Anterior cingulate cortex (tissue), 58 donors: ENCODE measurements around the gene ASH1L.
"Not testable (repeated sequence)": the region's sequence is repeated elsewhere in the genome, so short reads cannot be mapped to it uniquely, and the experiment has no call there.

Experiments
- DNase-seq, 58 donors: peaks; one replicate each; lab custom pipeline; 2025; lab: John Stamatoyannopoulos, UW

Gene ASH1L

DNA sequence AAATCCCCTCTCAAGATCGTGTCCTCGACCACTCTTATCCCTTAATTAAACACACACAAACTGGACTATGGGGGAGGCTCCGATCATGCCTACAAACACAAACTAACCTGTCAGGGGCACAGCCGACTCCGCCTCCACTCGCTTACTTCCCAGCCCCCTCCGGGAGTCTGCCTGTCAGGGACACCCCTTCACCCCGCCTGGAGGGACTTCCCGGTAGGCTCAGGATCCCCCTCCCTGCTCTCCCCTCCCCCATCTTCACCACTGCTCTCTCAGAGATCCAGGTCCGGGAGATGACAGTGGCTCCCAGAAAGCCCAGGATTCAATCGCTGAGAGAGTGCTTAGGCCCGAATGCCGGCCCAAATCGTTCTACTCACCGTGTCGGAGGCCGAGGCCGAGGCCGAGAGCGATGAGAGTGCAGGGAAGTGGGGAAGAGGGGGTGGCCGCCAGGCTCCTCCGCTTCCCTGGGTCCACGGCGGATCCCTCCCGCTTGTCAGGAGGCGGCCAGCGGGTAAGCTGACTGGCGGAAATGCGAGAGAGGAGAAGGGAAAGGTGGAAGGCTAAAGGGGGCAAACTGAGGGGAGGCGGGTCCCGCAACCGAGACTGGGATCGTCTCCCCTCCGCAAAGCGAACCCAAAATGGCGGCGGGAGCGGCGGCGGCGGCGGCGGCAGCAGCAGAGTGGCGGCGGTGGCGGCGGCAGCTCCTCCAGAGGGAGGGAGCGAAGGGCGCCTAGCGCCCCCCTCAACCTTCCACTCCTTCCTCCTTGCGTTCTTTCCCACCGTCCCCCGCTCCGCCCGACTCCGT is 623 bp downstream of the ASH1L start:
- DNase-seq: peak in 44 of 58 donors; percentile 1 to 78 (median 54)

DNA sequence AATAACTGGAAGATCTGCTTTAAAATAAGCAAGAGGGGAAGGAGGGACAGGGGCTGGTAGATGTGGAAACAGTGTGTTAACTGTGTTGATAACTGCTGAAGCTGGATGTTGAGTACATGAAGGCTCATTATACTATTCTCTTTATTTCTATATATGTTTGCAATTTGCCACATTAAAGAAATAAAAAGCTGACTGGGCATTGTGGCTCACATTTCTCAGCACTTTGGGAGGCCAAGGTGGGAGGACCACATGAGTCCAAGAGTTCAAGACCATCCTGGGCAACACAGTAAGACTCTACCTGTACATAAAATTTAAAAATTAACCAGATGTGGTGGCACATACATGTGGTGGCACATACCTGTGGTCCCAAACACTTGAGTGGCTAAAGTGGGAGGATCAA is 6.7 kb downstream of the ASH1L start:
- no peak for DNase-seq

DNA sequence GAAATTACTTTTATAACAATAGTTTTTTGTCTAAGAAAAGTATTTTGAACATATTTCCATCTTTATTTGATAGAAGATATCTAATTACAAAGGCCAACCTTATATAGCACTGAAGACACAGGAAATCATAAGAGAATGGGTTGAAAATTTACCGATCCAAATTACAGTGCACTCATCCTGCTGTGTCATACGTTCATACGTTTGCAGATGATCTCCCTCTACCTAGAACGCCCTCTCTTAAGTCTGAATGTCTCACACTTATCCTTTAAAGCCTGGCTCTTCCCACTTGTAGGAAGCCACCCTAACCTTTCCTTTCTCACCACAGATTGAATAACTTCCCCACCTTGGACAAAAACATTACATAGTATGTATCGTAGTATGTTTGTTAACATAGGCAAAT is 9.3 kb downstream of the ASH1L start:
- DNase-seq: no peak

DNA sequence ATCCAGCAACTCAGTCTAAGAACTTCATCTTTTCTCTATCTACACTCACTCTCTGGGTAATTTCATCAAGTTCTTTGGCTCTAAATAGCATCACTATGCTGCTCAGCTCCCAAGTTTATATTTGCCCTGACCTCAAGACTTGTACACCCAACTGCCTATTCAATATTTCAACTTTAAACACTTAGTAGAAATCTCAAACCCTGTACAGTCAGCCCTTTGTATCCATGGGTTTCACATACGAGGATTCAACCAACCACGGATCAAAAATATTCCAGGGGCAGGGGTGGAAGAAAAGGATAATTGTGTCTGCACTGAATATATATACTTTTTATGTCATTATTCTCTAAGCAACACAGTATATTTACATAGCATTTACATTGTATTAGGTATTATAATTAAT is 13.9 kb downstream of the ASH1L start:
- no peak for DNase-seq

DNA sequence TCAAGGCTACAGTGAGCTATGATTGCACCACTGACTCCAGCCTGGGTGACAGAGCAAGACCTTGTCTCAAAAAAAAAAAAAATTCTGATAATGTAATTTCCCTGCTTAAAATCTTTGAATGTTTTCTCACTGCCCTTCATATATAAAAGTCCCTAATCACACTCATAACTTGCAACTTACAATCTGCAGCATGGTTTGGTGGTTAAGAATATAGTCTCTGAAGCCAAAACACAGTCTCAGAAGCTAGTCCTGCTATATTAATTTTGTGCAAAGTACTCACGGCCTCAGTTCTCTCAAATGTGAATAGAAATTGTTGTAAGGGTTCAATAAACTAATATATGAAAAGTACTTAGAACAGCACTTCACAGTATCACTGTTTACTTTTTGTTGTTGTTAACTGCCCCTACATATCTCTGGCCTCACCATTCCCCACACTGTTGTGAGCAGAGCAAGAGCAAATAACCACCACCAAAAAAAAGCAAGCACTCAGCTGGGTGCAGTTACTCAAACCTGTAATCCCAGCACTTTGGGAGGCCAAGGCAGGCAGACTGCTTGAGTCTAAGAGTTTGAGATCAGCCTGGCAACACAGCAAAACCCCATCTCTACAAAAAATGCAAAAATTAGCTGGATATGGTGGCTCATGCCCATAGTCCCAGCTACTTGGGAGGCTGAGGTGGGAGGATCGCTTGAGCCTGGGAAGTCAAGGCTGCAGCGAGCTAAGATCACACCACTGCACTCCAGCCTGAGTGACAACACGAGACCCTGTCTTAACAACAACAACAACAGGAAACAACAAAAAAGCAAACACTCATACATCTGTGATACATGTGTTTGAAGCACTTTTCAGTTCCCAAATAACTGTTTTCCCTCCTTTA is 22.4 kb downstream of the ASH1L start:
- DNase-seq: no peak

DNA sequence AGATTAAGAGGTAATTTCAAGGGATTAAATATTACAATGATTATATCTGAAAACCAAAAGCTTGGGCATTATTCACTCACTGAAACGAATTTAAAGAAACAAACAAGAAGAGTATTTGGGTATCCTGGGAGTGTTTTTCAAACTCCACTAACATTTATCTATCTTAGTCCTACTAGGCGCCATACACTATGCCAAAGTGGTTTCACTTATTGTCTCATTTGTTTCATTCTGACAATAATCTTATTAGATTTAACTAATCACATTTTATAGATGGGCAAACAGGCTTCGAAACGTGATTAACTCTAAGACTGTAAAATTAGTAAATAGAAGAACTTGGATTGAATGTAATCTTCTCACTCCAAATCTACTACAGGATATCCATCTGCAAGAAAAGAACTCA is 25.4 kb downstream of the ASH1L start:
- no peak for DNase-seq

DNA sequence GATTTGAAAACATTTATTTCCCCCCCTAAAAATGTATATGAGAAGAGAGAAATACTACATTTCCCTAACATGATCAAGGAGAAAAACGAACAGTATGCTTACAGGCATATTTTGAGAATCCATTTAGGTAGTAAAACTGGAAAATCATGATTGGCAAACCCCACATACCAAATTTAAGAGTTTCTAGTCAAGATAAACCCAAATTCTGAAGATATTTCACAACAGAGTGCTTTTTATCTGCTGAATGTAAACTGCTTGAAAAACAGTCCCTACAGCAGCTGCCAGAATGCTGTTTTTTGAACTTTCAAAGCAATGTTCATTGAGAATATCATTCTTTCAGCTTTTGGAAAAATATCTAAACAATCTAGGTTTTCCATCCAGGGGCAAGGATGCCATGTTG is 31.0 kb downstream of the ASH1L start:
- no peak for DNase-seq

DNA sequence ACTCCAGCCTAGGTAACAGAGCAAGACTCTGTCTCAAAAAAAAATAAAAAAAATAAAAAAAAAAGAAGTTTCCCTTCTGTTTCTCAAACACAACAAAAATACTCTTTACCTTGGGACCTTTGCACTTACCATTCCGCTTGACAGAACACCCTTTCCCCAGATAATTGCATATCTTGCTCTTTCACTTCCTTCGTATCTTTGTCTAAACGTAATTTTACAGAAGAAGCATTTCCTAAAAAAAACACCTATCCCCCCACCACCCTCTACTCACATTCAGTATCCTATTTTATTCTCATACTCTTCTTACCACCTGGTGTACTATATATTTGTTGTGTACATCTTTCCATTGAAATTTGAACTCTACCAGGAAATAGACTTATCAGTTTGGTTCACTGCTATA is 32.7 kb downstream of the ASH1L start:
- DNase-seq: no peak

DNA sequence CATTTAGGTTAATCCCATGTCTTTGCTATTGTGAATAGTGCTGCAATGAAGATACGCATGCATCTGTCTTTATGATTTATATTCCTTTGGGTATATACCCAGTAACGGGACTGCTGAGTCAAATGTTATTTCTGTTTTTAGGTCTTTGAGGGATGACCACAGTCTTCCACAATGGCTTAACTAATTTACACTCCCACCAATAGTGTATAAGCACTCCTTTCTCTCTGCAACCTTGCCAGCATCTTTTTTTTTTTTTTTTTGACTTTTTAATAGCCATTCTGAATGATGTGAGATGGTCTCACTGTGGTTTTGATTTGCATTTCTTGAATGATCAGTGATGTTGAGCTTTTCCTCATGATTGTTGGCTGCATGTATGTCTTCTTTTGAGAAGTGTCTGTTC is 33.5 kb downstream of the ASH1L start:
- no peak for DNase-seq

DNA sequence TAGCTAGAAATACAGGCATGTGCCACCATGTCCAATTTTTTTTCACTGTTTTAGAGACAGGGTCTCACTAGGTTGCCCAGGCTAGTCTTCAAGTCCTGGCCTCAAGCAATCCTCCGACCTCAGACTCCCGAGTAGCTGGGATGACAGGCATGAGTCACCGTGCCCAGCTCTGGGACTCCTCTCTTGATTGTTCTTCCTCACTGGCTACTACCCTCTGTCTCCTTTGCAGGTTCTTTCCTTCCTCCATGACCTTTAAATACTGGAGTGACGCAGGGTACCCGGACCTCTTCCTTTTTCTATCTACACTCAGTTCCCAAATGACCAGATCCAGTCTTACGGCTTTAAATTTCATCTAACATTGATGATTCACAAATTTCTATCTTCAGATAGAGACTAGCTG is 34.9 kb downstream of the ASH1L start:
- DNase-seq: no peak

DNA sequence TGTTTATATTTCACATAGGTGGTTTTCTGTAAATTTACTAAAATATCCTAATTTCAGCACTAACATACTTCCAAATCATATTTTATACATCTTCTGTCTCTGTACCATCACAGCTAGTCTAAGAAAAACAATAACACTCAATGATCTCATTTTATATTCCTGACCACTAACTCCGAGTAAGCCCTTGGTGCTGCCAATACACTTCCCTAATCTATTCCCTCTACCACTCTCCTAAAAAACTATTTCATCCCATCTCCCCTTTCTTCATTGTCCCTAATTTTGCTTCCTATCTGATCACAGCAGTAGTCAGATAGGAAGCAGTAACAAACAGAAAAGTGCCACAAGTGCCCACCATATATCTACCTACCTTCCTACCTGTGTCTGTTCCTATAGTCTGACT is 36.2 kb downstream of the ASH1L start:
- no peak for DNase-seq

DNA sequence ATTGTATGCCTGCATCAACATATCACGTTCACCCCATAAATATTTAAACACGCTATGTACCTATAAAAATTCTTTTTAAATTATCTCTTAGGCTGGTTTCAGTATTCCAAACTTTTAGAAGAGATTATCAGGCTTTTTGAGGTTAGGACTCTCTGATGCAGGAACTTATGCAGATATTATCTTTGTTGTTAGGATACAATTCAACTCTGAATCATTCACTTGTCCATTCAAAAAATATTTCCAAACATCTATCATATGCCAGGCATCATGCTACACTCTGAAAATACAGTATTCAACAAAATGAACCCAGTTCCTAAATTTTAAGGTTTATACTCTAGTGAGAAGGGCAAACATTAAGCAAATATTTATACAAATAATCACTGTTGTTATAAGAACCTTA is 40.5 kb downstream of the ASH1L start:
- DNase-seq: no peak

DNA sequence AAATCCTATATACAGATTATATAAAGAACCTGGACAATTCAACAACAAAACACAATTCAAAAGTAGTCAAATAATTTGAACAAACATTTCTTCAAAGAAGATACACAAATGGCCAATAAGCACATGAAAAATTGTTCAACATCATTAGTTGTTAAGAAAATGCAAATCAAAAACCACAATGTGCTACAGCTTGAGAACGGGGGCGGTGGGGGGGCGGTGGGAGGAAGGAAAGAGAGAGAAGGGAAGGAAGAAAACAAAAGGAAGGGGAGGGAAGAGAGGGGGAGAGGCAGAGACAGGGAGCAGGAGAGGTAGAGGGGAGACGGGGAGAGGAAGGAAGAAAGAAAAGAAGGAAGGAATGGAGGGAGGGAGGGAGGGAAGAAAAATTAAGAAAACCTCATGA is 44.1 kb downstream of the ASH1L start:
- no peak for DNase-seq

DNA sequence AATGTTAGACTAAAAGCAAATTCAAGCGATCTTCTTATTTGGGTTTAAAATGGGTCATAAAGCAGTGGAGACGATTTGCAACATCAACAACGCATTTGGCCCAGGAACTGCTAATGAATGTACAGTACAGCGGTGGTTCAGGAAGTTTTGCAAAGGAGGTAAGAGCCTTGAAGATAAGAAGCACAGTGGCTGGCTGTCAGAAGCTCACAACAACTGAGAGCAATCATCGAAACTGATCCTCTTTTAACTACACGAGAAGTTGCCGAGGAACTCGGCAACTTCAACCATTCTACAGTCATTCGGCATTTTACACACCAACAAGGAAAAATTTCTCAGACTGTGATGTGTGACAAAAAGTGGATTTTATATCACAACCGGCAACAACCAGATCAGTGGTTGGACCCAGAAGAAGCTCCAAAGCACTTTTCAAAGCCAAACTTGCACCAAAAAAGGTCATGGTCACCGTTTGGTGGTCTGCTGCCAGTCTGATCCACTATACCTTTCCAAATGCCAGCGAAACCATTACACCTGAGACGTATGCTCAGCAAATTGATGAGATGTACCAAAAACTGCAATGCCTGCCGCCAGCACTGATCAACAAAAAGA is 47.9 kb downstream of the ASH1L start:
- DNase-seq: no peak

DNA sequence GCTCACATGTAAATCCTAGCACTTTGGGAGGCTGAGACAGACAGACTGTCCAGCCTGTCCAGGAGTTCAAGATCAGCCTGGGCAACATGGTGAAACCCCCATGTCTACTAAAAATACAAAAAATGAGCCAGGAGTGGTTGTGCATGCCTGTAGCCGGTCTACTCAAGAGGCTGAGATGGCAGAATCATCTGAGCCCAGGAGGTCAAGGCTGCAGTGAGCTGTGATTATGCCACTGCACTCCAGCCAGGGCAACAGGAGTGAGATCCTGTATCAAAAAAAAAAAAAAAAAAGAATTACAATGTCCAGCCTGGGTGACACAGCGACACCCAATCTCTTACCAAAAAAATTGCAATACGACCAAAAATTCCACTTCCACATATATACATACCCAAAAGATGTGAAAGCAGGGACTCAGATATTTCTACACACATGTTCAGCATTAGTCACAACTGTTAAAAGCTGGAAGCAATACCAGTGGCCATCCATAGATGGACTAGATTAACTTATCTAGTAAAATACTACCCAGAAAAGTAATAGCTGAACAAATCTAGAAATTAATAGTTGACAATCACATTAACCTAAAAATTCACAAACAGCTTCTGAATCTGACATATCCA is 49.2 kb downstream of the ASH1L start:
- DNase-seq: no peak

DNA sequence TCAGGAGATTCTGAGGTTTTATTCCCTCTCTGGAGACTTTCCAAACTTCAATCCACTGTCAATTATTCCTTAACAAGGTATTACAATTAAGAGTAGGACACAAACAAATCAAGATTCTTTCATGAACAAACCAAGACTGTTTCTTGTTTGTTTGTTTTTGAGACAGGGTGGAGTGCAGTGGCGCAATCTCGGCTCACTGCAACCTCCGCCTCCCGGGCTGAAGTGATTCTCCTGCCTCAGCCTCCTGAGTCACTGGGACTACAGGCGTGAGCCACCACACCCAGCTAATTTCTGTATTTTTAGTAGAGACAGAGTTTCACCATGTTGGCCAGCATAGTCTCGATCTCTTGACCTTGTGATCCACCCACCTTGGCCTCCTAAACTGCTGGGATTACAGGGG is 51.2 kb downstream of the ASH1L start:
- DNase-seq: not testable (repeated sequence)

DNA sequence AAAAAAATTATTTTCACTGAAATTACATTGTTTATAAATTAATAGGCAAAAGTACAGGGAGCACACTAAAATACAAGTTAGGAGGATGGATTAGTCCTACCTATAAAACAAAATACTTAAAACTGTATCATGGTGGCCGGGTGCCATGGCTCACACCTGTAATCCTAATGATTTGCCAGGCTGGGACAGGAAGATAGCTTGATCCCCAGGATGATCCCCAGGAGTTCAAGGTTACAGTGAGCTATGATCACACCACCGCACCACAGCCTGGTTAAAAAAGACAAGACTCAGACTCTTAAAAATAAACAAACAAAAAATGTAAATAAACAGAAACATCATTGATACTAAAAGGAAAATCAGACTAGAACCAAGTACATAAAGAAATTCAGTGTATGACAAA is 53.5 kb downstream of the ASH1L start:
- DNase-seq: no peak

DNA sequence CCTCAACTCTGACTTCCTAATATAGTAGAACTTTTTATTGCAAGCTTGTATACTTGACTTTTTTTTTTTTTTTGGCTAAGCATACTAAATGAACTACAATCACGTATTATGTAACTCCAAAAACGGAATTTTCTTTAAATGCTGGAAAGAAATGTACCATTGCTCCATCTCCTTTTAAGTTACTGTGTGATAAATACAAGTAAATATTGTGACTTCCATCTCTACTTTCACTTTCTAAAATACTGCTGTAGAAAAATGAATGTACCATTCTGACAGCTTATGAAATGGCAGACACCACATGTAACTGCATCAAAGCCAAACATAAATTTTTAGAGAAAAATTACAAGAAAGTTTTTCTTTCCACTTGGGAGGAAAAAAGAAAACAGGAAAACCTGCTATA is 54.7 kb downstream of the ASH1L start:
- DNase-seq: no peak

DNA sequence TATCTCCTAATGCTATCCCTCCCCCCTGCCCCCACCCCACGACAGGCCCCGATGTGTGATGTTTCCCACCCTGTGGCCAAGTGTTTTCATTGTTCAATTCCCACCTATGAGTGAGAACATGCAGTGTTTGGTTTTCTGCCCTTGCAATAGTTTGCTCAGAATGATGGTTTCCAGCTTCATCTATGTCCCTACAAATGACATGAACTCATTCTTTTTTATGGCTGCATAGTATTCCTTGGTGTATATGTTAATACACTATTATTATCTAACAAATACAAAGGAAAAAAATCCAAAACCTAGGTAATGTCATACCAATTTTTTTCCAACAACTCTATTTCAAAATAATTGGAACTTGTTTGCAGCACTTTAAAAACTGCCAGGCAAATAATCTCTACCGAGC is 56.6 kb downstream of the ASH1L start:
- not testable (repeated sequence) for DNase-seq

DNA sequence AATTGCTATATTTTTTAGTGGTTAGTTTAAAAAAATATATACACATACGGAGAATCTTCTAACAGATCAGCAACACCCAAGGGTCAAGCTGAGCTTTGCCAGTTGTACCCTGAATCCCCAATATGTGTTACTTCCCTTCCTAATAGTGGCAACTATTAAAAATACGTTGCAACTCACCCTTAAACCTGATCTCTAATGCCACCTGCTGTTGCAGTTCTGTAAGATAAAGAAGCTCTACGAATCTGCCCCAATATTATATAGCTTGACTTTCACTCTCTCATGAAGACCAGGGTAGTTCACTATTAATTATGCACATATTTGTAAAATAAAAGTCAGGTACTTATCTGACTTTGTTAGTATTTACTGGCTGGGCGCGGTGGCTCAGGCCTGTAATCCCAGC is 58.4 kb downstream of the ASH1L start:
- DNase-seq: peak in 1 of 58 donors; percentile 9
